ENCODE data around the gene ARMC5.

The ARMC5 gene

DNA sequence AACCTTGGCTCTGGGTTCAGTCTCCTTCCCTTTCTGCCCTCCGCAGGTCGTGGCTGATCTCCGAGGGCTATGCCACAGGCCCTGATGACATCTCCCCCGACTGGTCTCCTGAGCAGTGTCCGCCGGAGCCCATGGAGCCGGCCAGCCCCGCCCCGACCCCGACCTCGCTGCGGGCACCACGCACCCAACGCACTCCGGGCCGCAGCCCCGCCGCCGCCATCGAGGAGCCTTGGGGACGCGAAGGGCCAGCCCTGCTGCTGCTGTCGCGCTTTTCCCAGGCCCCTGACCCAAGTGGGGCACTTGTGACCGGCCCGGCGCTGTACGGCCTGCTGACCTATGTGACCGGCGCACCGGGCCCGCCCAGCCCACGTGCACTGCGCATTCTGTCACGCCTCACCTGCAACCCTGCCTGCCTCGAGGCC is 5.1 kb downstream of the ARMC5 start:
- no peak for DNase-seq

DNA sequence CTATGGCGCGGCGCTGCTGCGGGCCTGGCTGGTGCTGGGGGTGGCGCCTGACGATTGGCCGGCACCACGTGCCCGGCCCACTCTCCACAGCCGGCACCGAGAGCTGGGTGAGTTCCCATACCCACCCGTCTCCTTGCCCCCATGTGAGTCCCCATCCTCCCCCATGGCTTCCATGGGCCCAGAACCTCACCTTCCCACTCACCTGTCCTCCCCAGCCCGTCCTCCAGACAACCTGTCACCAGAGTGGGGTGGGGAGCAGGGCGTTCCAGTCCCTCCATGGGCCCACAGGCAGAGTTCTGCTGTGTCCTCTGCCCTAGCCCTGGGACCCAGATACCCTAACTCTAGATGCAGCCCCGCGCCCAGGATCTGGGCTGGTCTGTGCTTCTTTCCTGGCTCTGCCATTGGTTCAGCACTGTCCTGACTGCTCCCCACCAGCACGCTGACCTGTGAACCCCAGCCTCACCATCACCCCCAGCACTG is 5.5 kb downstream of the ARMC5 start:
- no peak for DNase-seq

DNA sequence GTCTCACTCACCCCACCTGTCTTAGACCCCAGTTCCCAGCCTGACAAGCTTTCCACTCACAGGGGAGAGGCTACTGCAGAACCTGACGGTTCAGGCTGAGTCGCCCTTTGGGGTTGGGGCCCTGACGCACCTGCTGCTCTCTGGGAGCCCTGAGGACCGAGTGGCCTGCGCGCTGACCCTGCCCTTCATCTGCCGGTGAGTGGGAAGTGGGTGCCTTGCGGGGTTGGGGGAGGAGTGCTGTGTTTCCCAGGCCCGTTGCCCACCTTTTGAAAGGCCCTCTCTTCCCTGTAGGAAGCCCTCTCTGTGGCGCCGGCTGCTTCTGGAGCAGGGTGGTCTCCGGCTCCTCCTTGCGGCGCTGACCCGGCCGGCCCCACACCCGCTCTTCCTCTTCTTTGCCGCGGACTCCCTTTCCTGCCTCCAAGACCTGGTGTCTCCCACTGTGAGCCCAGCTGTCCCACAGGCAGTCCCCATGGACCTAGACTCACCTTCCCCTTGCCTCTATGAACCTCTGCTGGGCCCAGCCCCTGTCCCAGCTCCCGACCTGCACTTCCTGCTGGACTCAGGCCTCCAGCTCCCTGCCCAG is 6.6 kb downstream of the ARMC5 start:
- no peak for DNase-seq

DNA sequence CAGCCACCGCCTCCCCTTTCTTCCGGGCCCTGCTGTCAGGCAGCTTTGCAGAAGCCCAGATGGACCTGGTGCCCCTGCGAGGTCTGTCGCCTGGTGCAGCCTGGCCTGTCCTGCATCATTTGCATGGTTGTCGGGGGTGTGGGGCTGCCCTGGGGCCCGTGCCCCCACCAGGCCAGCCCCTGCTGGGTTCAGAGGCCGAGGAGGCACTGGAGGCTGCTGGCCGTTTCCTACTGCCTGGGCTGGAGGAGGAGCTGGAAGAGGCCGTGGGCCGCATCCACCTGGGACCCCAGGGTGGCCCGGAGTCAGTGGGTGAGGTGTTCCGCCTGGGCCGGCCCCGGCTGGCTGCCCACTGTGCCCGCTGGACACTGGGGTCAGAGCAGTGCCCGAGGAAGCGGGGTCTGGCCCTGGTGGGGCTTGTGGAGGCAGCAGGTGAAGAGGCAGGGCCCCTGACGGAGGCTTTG is 7.1 kb downstream of the ARMC5 start:
- no peak for DNase-seq

DNA sequence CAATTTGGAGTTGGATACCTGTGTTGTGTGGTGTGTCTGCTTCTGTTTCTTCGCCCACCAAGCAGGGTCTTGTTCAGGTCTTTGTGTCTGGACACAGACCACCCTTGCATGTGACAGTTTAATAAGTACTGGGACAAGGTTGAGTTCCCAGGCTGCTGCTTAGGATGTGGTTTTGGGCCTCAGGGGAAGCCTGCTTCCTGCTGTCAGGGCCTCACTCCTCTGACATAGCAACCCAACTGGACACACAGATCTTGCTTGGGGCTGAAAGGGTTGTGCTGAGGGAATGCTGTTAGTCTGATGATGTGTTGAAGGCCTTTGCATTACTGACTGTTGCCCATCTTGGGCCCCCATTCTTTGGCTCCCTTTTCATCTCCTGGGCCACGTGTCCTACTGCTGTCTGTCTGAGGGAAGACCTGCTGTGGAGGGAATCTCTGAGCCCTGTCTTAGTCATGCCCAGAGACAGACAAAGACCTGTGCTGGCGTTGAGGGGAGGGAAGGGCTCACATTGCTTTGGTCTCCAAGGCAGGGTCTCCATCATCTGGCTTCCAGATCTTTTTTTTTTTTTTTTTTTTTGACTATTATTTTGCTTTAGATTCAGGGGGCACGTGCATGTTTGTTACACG is 8.0 kb downstream of the ARMC5 start:
- no peak for DNase-seq

DNA sequence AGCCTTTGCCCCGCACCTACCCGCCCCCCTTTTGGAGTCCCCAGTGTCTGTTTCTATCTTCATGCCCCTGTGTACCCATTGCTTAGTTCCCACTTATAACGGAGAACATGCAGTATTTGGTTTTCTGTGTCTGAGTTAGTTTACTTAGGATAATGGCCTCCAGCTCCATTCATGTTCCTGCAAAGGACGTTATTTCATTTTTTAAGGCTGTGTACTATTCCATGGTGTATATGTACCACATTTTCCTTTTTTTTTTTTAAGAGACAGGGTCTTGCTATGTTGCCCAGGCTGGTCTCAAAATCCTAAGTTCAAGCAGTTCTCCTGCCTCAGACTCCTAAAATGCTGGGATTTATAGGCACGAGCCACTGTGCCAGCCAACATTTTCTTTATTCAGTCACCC is 8.6 kb downstream of the ARMC5 start:
- DNase-seq, result no peak

DNA sequence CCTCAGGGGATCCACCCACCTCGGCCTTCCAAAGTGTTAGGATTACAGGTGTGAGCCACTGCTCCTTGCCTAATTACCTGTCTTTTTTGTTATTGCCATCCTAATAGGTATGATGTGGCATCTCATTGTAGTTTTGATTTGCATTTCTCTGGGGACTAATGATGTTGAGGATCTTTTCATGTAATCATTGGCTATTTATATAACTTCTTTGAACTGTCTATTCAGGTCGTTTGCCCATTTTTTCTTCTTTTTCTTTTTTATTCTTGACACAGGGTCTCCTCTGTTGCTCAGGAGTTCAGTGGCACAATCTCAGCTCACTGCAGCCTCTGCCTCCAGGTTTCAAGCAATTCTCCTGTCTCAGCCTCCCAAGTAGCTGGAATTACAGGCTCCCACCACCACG is 11.3 kb downstream of the ARMC5 start:
- no peak for DNase-seq

DNA sequence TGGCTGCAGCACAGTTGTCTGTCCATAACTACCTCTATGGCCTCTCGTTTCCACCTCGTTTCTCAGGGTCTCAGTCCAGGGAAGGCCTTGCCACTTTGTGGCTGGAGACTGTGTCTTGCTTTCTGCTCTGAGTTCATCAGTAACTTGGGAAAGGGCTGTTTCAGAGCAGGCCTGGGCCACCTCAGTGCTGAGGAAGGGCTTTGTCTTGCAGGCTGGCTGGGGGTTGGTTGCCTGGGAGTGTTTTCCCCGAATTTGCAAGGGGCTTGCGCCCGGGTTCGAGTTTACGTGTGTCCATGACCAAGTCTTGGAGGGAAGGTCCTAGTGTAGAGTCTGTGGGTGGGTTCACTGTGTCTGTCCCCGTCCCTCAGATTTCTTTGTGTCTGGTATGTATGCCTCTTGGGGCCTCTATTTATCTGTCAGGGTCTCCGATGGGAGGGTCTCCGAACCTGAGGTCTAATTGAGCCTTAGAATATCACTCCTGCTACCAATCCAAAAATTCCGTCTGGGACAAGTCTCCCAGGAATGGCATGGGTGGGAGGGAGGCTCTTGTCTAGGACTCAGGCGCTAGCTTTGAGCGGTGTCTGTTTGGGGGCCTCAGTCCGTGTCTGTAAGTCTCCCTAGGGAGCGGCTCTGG is 12.1 kb downstream of the ARMC5 start:
- no peak for DNase-seq

DNA sequence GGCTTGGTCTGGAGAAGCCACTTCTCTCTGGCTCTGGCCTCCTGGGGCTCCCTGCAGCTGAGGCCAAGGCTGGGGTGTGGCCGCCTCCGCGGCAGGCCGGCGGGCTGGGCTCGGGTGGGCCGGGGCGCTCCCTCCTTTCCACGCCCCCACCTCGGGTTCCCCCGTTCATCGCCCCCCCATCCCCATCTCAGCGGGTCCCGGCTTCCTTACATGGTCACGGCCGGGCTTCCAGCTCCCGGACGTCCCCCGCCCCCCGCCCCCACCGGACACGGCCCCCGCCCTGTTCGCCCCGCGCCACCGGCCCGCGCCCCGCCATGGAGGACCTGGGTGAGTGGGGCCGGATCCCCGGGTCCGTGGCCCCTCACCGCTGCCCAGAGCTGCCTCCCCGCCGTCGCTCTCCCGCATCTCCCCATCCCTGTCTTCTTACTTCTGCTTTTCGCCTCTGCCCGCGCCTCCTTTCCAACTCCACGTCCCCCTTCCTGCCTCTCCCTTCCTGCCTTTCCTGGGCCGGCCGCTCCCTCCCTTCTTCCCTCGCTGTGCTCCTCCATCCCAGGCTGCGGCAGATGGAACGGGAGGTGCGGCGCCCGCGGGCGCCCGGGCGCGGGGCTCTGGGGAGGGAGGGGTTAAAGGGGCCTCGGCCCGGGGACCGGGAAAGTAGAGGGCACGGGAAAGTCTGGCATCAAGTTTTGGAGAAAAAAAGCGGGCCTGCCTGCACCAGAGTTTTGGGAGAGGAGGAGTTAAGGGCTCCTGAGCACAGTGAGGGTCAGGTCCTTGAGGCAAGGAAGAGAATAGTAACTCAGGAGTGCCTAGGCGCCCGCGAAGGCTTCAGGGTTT is 12.8 kb downstream of the ARMC5 start, which contains the start of gene TGFB1I1:
TGFB1I1 (plus strand) TSS at position 278 of the 834 bp plus-strand sequence; CDS start at position 315, 37 bp downstream.
- DNase-seq, result peak; percentile 8 to 15

DNA sequence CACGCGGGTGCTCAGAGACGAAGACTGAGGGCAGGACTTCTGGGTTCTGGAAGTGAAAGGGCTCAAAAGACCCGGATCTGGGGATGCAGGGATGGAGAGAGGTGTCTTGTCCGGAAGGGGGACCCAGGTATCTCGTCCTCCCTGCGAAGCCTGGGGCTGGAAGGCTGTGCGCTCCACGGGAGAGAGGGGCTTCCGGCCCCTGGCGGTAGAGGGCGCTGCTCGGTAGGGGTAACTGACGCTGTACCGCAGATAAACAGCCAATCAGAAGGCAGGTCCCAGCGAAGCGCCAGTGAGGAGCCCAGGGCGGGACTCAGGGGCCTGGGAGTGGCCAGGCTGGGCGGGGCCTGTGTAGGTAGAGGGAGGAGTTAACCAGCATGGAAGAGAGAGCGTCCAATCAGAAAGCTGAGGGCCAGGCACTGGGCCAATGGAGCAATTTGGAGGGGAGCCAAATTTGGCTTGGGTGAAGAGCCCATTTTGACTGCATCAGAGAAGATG is 13.5 kb downstream of the ARMC5 start:
- DNase-seq, result no peak

DNA sequence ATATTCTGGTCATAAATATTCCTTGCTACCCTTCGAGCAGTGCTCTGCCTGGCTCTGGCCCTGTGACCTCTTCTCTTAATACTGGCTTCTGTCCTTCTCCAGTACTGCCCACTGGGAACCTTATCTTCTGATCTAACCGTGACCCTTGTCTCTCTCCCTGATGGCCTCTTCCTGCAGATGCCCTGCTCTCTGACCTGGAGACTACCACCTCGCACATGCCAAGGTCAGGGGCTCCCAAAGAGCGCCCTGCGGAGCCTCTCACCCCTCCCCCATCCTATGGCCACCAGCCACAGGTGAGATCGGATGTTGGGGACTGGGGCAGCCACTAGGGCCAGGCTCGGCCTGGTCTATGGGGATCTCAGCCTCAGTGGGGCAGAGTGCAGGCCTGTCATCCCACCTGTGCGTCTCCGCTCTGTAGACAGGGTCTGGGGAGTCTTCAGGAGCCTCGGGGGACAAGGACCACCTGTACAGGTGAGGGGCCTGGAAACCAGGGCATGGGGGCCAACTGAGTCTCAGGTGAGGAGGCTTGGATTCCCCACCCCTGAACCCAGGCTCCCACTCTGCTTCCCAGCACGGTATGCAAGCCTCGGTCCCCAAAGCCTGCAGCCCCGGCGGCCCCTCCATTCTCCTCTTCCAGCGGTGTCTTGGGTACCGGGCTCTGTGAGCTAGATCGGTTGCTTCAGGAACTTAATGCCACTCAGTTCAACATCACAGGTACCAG is 14.1 kb downstream of the ARMC5 start:
- no peak for DNase-seq

DNA sequence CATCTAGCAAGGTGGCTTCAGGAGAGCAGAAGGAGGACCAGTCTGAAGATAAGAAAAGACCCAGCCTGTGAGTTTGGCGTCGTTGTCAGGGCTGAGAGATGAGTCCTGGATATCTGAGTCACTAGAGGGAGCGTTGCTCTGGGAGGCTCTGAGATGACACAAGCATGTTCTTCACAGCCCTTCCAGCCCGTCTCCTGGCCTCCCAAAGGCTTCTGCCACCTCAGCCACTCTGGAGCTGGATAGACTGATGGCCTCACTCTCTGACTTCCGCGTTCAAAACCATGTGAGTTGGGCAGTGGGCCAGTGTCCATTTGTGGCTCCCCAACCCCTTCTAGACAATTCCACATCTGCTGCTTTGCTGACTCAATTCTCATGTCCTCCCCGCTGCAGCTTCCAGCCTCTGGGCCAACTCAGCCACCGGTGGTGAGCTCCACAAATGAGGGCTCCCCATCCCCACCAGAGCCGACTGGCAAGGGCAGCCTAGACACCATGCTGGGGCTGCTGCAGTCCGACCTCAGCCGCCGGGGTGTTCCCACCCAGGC is 14.9 kb downstream of the ARMC5 start:
- DNase-seq, result no peak

DNA sequence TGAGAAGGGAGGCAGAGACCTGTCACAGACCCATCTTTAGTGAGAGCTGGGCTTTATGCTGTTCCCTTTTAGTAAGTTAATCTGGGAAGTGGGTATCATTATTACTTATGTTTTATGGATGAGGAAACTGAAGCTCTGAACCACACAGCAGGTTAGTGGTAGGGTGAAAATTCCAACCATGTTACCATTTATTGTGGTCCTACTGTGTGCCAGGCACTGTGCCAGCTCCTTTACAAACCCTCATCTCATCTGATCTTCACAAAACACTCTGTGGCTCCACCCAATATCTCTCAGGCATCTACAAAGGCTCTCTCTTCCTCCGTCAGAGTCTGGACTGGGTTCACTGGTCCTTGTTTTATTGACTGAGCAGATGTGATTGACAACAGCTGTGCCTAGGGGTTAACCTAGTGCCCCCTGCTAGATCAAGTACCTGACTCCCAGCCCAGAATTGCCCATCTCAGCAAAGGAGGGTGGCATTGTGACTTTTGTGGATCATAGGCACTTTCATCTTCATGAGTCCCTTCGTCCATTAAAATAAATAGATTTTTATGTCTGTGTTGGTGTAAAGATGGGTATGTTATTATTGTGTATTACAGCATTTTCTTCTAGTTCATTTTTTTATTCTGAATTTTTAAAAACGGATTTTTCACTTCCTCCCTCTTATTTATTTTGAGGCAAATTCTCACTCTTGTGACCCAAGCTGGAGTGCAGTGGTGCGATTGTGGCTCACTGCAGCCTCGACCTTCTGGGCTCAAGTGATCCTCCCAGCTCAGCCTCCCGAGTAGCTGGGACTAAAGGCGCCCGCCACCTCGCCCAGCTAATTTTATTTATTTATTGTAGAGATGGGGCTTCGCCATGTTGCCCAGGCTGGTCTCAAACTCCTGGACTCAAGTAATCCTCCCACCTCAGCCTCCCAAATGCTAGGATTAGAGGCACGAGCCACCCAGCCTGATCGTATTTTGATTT is 15.8 kb downstream of the ARMC5 start:
- DNase-seq, result no peak

DNA sequence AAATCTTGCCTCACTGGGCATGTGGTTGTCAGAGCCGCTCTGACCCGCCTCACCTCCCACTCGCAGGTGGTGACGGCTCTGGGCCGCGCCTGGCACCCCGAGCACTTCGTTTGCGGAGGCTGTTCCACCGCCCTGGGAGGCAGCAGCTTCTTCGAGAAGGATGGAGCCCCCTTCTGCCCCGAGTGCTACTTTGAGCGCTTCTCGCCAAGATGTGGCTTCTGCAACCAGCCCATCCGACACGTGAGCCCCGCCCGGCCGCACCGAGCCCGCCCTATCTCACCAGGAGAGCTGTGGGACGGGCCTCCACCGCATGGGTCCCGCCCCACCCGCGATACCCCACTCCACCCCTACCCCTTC is 16.6 kb downstream of the ARMC5 start:
- no peak for DNase-seq

DNA sequence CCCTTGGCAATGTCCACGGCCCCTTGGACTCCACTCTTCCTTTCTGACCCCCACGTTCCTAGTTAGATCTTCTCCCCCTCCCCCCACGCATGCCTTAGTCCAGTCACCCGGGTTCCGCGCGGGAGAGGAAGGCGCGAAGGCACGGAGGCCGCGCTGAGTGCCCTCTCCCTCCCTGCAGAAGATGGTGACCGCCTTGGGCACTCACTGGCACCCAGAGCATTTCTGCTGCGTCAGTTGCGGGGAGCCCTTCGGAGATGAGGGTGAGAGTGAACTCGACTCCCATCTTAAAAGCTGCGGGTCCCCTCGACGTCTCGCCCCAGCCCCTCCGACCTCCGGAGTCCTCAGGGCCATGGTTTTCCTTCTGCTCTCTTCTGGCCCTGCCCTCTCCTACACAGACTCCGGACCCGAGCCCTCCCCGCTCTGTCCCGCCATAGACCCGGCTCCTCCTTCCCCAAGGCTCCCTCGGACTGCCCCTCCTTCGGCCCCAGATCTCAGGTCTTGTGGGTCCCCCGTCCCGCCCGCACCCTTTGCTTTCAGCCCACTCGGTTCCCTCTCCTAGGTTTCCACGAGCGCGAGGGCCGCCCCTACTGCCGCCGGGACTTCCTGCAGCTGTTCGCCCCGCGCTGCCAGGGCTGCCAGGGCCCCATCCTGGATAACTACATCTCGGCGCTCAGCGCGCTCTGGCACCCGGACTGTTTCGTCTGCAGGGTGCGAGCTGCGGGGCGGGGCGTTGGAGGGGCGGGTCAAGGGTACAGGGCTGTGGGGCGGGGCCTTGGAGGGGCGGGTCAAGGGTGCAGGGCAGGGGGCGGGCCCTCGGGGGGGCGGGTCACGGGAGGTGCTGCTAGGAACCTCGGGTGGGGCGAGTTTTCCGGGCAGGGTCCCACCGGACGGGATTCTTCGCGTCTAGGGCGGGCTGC is 17.3 kb downstream of the ARMC5 start:
- peak; percentile 67 to 81 for DNase-seq

DNA sequence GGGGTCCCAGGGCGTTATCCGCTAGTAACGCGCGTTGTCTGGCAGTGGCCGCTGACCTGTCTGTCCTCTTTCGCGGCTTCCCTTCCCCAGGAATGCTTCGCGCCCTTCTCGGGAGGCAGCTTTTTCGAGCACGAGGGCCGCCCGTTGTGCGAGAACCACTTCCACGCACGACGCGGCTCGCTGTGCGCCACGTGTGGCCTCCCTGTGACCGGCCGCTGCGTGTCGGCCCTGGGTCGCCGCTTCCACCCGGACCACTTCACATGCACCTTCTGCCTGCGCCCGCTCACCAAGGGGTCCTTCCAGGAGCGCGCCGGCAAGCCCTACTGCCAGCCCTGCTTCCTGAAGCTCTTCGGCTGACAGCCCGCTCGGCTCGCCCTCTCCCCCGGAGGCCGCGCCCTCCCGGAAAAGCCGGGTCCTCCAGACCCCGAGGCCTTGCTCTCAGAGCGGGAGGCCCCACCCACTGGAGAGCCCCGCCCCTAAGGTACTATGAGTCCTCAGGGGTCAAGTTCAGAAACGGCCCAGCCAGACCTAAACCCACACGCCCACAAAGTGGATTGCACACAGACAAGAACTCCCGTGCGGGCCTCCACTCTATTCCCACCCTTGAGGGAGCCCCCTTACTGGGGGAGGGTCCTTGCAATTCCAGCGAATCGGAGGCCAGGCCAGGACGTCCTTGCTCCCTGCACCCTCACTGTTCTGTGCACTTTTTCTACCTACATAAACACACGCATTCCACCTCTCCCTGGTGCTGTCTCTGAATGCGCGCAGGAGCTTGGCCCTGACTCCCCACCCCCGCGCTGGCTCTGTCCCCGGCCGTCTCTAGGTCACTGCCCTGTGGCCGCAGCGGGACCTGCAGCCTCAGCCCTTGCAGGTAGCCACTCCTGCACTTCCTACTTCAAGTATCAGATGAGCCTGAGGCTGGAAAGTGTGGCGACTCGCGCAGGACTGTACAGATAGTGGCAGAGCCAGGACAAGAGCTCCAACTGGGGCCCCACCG is 18.2 kb downstream of the ARMC5 start:
- peak; percentile 25 to 64 for DNase-seq

DNA sequence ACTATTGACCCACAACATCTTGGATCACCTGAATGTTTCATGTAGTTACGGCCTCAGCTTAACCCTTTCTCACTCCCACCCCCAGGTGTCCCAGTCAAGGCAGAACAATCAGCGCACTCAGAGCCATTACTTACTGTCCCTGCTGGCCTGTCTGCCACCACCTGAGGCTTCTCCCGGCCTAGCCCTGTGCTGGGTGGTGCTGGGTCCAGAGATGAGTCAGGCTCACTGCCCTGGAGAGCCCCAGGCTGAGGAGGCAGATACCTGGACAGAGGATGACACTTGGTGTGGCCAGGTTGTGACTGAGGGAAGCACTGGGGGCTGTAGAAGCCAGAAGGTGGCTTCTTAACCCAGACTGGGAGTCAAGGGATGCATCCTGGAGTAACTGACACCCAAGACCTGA is 19.7 kb downstream of the ARMC5 start:
- no peak for DNase-seq

DNA sequence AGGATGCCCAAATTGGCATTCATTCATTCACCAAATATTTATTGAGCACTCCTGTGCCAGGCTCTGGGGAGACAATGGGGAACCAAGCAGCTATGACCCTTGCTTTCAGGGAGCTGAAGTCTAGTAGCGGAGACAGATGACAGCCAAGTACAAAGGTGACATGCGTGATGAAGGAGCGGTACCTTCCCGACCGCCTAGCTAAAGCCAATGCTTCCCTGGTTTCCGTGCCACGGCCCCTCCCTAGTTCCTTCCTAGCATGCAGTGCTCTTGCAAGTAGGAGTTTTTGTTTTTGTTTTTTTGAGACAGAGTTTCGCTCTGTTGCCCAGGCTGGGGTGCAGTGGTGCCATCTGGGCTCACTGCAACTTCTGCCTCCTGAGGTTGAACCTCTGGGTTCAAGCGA is 20.4 kb downstream of the ARMC5 start:
- no peak for DNase-seq

All from bone marrow (tissue), 2 donors.